Measurements from ENCODE around the gene FOXK1. TPM values are rescaled to one million over a fixed set of nuclear protein-coding genes. Genes with fewer than 3 reads are reported as not detected.

The FOXK1 gene
- total RNA-seq, 1 donor from 2014 or later = 41.7 TPM

DNA sequence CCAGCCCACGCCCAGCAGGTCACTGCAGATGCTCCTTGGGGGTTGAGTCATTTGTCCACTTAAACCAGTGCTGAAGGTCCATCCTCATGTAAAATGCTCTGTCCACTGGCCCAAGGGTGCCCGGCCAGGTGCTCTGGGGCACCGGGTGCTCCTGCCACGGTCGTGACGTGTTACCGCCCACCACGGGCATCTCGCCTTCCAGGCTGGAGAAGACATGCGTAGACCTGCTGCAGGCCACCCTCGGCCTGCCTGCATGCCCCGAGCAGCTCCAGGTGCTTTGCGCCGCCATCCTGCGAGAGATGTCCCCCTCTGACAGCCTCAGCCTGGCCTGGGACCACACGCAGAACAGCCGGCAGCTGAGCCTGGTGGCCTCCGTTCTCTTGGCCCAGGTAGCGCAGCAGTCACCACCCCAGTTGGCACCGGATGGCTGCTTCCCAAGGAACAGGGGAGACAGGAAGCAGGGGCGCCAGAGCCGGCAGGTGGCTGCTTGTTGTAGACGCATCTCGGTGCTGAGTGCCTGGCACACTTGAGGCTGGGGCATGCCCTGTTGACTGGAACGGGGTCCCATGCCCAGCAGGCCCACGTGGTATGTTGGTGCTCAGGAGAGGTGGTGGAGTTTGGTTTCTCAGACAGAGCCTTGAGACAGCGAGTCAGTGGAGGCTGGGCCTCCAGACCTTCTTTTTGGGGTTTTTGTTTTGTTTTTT, 99.4 kb downstream of the FOXK1 start:
- Mint-ChIP-seq H3K36me3 (ENCODE audit: unreplicated experiment) (no peaks in the 10 kb centered on the region), H3K4me3 (ENCODE audit: unreplicated experiment) (no peak overlapping the region), H3K4me1 (ENCODE audit: low read depth, unreplicated experiment) (no peaks in the 10 kb centered on the region), H3K27me3 (ENCODE audit: unreplicated experiment) (peaks cover 5% of the 10 kb centered on the region), H3K27ac (ENCODE audit: unreplicated experiment) (no peak overlapping the region), H3K9me3 (ENCODE audit: unreplicated experiment) (peaks cover 8% of the 10 kb centered on the region)
- DNase-seq = no peak
- TF ChIP-seq, protein P1, sequence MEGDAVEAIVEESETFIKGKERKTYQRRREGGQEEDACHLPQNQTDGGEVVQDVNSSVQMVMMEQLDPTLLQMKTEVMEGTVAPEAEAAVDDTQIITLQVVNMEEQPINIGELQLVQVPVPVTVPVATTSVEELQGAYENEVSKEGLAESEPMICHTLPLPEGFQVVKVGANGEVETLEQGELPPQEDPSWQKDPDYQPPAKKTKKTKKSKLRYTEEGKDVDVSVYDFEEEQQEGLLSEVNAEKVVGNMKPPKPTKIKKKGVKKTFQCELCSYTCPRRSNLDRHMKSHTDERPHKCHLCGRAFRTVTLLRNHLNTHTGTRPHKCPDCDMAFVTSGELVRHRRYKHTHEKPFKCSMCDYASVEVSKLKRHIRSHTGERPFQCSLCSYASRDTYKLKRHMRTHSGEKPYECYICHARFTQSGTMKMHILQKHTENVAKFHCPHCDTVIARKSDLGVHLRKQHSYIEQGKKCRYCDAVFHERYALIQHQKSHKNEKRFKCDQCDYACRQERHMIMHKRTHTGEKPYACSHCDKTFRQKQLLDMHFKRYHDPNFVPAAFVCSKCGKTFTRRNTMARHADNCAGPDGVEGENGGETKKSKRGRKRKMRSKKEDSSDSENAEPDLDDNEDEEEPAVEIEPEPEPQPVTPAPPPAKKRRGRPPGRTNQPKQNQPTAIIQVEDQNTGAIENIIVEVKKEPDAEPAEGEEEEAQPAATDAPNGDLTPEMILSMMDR (IDR thresholded peaks at IDR 0.05; ENCODE audit: partially characterized antibody, unreplicated experiment) = no peak

DNA sequence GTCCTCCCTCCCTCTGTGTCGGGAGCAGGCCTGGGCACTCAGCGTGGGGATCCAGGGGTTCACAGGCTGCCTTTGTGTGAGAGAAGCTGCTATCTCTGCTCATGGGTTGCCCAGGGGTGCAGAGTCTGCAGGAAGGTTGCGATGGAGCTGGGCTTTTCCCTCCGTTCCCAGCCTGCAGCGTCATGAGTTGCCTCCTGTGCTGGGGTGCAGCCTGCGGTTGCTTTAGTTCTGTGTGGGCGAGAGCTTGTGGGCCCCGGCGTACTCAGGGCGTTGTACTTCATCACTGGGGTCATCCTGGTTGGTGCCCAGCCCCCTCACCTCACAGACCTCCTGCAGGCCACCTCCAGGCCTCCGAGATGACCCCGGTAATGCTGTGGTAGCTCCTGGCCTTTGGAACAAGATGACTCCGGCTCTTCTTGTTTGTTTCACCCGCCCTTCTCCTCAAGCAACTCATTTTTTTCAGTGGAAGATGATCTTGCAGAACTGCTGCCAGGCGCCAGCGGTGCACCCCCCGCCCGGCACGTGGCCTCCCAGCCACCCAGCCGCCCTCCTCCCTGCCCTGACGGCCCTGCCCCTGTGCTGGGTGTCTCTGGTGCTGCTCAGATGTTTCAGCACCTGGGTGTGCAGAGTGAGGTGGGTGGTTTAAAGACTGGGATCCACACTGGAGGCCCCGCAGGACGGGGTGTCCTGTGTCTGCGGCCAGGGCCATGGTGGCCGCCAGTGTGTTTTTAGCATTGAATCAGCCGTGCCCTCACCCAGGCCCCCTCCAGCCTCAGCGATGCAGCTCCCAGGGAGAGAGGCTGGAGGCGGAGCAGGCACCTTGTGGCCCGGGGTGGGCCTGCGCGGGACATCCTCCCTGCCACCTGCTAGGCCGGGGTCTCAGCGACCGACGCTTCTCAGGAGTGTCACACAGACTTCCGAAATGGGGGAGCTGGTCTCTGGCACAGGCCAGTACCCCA, 100.5 kb downstream of the FOXK1 start:
- H3K36me3 Mint-ChIP-seq (ENCODE audit: unreplicated experiment) = no peaks in the 10 kb centered on the region
- no peak overlapping the region for H3K27ac Mint-ChIP-seq (ENCODE audit: unreplicated experiment)
- DNase-seq = no peak
- no peak overlapping the region for H3K4me3 Mint-ChIP-seq (ENCODE audit: unreplicated experiment)
- H3K9me3 Mint-ChIP-seq (ENCODE audit: unreplicated experiment) = peaks cover 8% of the 10 kb centered on the region
- H3K4me1 Mint-ChIP-seq (ENCODE audit: low read depth, unreplicated experiment) = no peaks in the 10 kb centered on the region
- TF ChIP-seq, protein P1 (IDR thresholded peaks at IDR 0.05; ENCODE audit: partially characterized antibody, unreplicated experiment) = no peak
- H3K27me3 Mint-ChIP-seq (ENCODE audit: unreplicated experiment) = peaks cover 5% of the 10 kb centered on the region

DNA sequence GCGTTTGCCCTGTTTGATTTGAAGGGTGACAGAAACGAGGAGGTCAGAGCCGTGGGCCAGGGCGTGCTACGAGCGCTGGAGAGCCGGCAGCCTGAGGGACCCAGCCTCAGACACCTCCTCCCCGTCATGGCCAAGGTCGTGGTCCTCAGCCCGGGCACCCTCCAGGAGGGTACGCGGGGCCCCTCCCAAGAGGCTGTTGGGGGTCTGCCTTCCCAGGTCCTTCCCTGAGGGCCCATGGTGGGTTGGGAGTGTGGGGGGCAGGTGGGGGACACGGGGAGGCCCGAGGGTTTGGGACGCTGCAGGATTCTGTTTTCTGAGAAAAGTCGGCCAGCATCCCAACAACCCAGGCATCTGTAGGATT, 101.2 kb downstream of the FOXK1 start:
- Mint-ChIP-seq H3K4me3 (ENCODE audit: unreplicated experiment) (no peak overlapping the region), H3K36me3 (ENCODE audit: unreplicated experiment) (no peaks in the 10 kb centered on the region), H3K27ac (ENCODE audit: unreplicated experiment) (no peak overlapping the region), H3K4me1 (ENCODE audit: low read depth, unreplicated experiment) (no peaks in the 10 kb centered on the region), H3K27me3 (ENCODE audit: unreplicated experiment) (peaks cover 3% of the 10 kb centered on the region), H3K9me3 (ENCODE audit: unreplicated experiment) (peaks cover 8% of the 10 kb centered on the region)
- TF ChIP-seq, protein P1 (IDR thresholded peaks at IDR 0.05; ENCODE audit: partially characterized antibody, unreplicated experiment) = no peak
- DNase-seq = peak; percentile 13

DNA sequence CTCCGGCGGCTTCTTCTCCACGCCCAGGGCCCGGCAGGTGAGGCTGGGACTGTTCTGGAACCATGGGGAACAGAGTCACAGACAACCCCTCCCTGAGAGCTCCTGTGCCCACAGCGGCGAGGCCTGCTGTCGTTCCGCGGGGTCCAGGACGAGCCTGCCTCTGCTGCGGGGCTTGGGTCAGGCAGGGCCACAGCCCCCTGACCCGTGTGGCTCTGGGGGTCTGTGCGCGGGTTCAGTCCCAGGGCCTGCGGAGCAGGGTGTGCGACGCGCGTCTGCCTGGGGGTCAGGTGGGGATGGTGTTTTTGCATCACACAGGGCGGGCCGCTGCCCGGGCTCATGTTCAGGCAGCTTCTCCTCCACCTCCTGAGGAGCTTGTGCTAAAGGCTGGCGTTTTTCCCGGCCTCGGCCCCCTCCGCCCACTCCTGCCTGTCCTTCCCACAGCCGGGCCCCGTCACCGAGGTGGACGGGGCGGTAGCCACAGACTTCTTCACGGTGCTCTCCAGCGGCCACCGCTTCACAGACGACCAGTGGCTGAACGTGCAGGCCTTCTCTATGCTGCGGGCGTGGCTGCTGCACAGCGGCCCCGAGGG, 101.8 kb downstream of the FOXK1 start:
- H3K36me3 Mint-ChIP-seq (ENCODE audit: unreplicated experiment) = no peaks in the 10 kb centered on the region
- H3K27me3 Mint-ChIP-seq (ENCODE audit: unreplicated experiment) = peaks cover 3% of the 10 kb centered on the region
- peaks cover 8% of the 10 kb centered on the region for H3K9me3 Mint-ChIP-seq (ENCODE audit: unreplicated experiment)
- H3K4me3 Mint-ChIP-seq (ENCODE audit: unreplicated experiment) = no peak overlapping the region
- no peaks in the 10 kb centered on the region for H3K4me1 Mint-ChIP-seq (ENCODE audit: low read depth, unreplicated experiment)
- TF ChIP-seq, protein P1 (IDR thresholded peaks at IDR 0.05; ENCODE audit: partially characterized antibody, unreplicated experiment) = no peak
- no peak overlapping the region for H3K27ac Mint-ChIP-seq (ENCODE audit: unreplicated experiment)
- peak; percentile 14 for DNase-seq

All from glutamatergic neuron (in vitro differentiated cells).